ENCODE data around the gene SF1.

Gene SF1

DNA sequence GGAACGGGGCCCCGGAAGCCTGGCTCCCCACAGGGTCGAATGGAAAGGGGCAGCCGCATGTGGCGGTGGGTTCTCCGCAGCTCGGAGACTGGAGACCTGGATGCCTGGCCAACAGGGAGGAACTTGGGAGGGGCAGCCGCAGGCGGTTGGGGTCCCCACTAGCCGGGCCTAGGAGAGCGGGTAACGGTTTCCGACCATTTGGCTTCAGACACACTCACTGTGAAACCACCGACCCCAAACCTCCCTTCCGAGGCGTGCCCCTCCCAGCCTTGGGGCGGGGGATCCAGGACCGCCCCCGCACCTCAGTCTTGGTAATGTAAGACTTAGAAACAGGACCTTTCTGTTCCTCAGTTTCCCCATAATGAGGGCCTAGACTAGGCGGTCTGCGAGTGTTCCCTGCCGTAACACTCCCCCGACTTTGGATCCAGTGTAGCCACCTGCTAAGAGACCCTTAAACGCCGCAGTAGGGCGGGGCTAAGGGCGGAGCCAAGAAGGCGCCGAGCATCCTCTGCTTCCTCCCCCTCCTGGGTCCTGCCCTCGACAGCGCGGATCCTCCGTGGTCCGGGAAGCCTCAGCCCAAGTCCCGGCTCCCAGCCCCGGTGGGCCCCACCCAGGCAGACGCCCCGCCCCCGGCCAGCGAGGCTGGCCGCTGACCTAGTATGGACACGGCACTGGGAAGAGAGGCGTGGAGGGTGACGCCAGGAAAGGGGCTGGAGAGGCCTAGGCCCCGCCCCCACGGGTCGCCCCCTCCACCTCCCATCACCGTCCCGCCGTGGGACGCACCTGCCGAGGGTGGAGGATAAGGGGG lies 32.6 kb downstream of the SF1 start:
- Histone ChIP-seq H3K36me3 (ENCODE audit: insufficient read depth, low read length) (no peaks in the 10 kb centered on the region), H3K79me2 (ENCODE audit: insufficient read depth, low read length) (peaks cover 33% of the 10 kb centered on the region), H3K4me1 (ENCODE audit: insufficient read depth, low read length, poor library complexity, severe bottlenecking) (peaks cover 52% of the 10 kb centered on the region), H3K9me3 (ENCODE audit: insufficient read depth, low read depth, low read length) (no peaks in the 10 kb centered on the region), H2AFZ (ENCODE audit: low read length) (peak overlapping the region; percentile 40; the same call in 1 of the 2 replicates), H3K4me3 (ENCODE audit: low read length, poor library complexity, severe bottlenecking) (peak overlapping the region; percentile 91), H4K20me1 (ENCODE audit: insufficient read depth, low read length, poor library complexity, severe bottlenecking) (peaks cover 10% of the 10 kb centered on the region), H3F3A (ENCODE audit: low read depth) (peaks cover 4% of the 10 kb centered on the region), H3K4me2 (ENCODE audit: low read depth, low read length, poor library complexity, severe bottlenecking) (peak overlapping the region; percentile 95), H3K9ac (ENCODE audit: low read depth, low read length, poor library complexity, severe bottlenecking) (peak overlapping the region; percentile 99), H3K27me3 (ENCODE audit: insufficient read depth, low read length, poor library complexity, severe bottlenecking) (no peaks in the 10 kb centered on the region), H3K9me2 (replicated peaks; ENCODE audit: low read depth, low read length) (no peaks in the 10 kb centered on the region)
- TF ChIP-seq, protein P1, sequence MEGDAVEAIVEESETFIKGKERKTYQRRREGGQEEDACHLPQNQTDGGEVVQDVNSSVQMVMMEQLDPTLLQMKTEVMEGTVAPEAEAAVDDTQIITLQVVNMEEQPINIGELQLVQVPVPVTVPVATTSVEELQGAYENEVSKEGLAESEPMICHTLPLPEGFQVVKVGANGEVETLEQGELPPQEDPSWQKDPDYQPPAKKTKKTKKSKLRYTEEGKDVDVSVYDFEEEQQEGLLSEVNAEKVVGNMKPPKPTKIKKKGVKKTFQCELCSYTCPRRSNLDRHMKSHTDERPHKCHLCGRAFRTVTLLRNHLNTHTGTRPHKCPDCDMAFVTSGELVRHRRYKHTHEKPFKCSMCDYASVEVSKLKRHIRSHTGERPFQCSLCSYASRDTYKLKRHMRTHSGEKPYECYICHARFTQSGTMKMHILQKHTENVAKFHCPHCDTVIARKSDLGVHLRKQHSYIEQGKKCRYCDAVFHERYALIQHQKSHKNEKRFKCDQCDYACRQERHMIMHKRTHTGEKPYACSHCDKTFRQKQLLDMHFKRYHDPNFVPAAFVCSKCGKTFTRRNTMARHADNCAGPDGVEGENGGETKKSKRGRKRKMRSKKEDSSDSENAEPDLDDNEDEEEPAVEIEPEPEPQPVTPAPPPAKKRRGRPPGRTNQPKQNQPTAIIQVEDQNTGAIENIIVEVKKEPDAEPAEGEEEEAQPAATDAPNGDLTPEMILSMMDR (conservative IDR thresholded peaks at IDR 0.05; ENCODE audit: low read length) = no peak
- no peak for TF ChIP-seq EZH2phosphoT487 (IDR thresholded peaks at IDR 0.05; ENCODE audit: borderline replicate concordance)

DNA sequence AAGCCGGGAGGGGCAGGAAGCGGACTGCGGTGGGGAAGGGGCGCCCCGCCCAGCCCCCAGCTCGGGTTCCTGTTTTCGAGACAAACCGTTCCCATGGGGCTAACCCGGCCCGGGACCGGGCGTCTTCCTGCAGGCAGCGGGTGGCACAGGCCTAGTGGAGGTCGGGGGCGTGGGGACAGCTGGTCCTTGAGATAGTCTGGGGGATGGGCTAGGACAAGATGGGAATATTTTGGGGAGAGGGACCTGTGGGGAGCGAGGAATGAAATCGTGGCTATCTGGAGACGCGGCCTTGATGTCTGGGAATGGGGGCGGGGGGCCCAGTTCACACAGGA lies 33.2 kb downstream of the SF1 start:
- H3K4me2 ChIP-seq (ENCODE audit: low read depth, low read length, poor library complexity, severe bottlenecking) = peak overlapping the region; percentile 95

DNA sequence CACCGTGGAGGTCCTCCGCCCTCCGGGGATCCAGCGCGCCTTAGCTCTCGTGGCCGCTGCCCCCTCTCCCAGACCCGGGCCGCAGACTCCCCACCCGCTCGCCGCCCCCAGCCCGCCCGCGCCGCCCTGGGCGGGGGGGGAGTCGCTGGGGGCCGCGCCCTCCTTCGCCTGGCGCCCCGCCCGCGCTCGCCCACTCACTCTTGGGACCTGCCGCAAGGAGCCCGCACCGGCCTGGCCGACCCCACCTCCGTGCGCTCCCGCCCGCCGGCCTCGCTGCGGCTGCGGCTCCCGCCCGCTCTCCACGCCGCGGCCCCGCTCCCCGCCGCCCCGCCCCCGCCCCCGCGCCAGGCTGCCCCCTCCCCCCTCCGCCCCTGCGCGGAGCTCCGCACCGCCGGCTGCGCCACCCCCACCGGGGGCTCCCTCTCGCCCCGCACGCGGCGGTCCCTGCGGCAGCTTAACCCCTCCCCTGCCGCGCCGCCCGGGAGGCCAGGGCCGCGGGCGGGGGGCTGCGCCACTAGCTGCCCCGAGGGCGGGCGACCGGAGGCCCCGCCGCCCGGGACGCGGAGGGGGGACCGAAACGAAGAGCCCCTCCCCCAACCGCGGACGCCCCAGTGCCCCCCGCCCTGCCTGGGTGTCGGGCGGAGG lies 33.7 kb downstream of the SF1 start:
- H3K4me1 ChIP-seq (ENCODE audit: insufficient read depth, low read length, poor library complexity, severe bottlenecking) = peaks cover 52% of the 10 kb centered on the region
- no peaks in the 10 kb centered on the region for H3K27me3 ChIP-seq (ENCODE audit: insufficient read depth, low read length, poor library complexity, severe bottlenecking)
- no peak overlapping the region for H2AFZ ChIP-seq (ENCODE audit: low read length)
- no peaks in the 10 kb centered on the region for H3K36me3 ChIP-seq (ENCODE audit: insufficient read depth, low read length)
- H3F3A ChIP-seq (ENCODE audit: low read depth) = peaks cover 4% of the 10 kb centered on the region
- H3K4me3 ChIP-seq (ENCODE audit: low read length, poor library complexity, severe bottlenecking) = peak overlapping the region; percentile 93
- no peaks in the 10 kb centered on the region for H3K9me2 ChIP-seq (replicated peaks; ENCODE audit: low read depth, low read length)
- TF ChIP-seq, protein P1 (conservative IDR thresholded peaks at IDR 0.05; ENCODE audit: low read length) = no peak
- no peak for TF ChIP-seq EZH2phosphoT487 (IDR thresholded peaks at IDR 0.05; ENCODE audit: borderline replicate concordance)
- H3K9ac ChIP-seq (ENCODE audit: low read depth, low read length, poor library complexity, severe bottlenecking) = peak overlapping the region; percentile 99
- peaks cover 10% of the 10 kb centered on the region for H4K20me1 ChIP-seq (ENCODE audit: insufficient read depth, low read length, poor library complexity, severe bottlenecking)
- H3K9me3 ChIP-seq (ENCODE audit: insufficient read depth, low read depth, low read length) = no peaks in the 10 kb centered on the region
- H3K4me2 ChIP-seq (ENCODE audit: low read depth, low read length, poor library complexity, severe bottlenecking) = peak overlapping the region; percentile 95
- H3K79me2 ChIP-seq (ENCODE audit: insufficient read depth, low read length) = peaks cover 34% of the 10 kb centered on the region

More for the DNA sequence above, 33.2 kb downstream of the SF1 start:
- no peaks in the 10 kb centered on the region for H3K9me3 ChIP-seq (ENCODE audit: insufficient read depth, low read depth, low read length)
- H2AFZ ChIP-seq (ENCODE audit: low read length) = no peak overlapping the region
- H3K4me3 ChIP-seq (ENCODE audit: low read length, poor library complexity, severe bottlenecking) = peak overlapping the region; percentile 91
- peaks cover 34% of the 10 kb centered on the region for H3K79me2 ChIP-seq (ENCODE audit: insufficient read depth, low read length)
- H3F3A ChIP-seq (ENCODE audit: low read depth) = peaks cover 4% of the 10 kb centered on the region
- peak overlapping the region; percentile 99 for H3K9ac ChIP-seq (ENCODE audit: low read depth, low read length, poor library complexity, severe bottlenecking)
- no peaks in the 10 kb centered on the region for H3K9me2 ChIP-seq (replicated peaks; ENCODE audit: low read depth, low read length)
- no peaks in the 10 kb centered on the region for H3K27me3 ChIP-seq (ENCODE audit: insufficient read depth, low read length, poor library complexity, severe bottlenecking)
- peaks cover 52% of the 10 kb centered on the region for H3K4me1 ChIP-seq (ENCODE audit: insufficient read depth, low read length, poor library complexity, severe bottlenecking)
- no peak for TF ChIP-seq EZH2phosphoT487 (IDR thresholded peaks at IDR 0.05; ENCODE audit: borderline replicate concordance)
- TF ChIP-seq, protein P1 (conservative IDR thresholded peaks at IDR 0.05; ENCODE audit: low read length) = no peak
- H4K20me1 ChIP-seq (ENCODE audit: insufficient read depth, low read length, poor library complexity, severe bottlenecking) = peaks cover 10% of the 10 kb centered on the region
- H3K36me3 ChIP-seq (ENCODE audit: insufficient read depth, low read length) = no peaks in the 10 kb centered on the region
